ENCODE measurements around the gene ILKAP. TPM values are rescaled to one million over a fixed set of nuclear protein-coding genes. Genes with fewer than 3 reads are reported as not detected.

ILKAP gene
- total and polyA plus RNA-seq, 2 of the 4 experiments (the other 2 are of a cell fraction), result 13.3 to 44.2 TPM

DNA sequence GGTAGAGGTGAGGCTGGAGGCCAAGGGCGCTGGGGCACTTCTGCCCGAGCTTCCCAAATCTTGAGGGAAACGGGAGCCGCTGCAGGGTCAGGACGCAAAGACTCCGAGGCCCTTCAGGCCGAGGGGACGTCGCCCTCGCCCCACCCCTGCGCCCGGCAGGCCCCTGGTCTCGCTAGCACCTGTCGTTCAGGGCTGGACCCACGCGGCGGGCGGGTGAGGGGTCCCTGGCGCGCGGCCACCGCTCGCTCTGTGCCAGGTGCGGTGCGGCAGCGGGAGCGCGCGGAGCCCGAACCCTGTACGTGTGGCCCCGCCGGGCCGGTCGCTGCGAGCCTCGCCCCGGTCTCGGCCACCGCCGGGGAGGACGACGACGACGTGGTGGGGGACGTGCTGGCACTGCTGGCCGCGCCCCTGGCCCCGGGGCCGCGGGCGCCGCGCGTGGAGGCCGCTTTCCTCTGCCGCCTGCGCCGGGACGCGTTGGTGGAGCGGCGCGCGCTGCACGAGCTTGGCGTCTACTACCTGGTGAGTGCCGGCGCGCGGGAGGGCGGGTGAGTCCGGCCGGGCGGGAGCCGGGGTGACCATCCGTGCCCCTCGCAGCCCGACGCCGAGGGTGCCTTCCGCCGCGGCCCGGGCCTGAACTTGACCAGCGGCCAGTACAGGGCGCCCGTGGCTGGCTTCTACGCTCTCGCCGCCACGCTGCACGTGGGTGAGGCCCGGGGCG, 39.9 kb downstream of the ILKAP start (continued):
- TF ChIP-seq RFX5 (IDR thresholded peaks at IDR 0.05; ENCODE audit: low read depth, low read length), result no peak
- TF ChIP-seq, protein P1, sequence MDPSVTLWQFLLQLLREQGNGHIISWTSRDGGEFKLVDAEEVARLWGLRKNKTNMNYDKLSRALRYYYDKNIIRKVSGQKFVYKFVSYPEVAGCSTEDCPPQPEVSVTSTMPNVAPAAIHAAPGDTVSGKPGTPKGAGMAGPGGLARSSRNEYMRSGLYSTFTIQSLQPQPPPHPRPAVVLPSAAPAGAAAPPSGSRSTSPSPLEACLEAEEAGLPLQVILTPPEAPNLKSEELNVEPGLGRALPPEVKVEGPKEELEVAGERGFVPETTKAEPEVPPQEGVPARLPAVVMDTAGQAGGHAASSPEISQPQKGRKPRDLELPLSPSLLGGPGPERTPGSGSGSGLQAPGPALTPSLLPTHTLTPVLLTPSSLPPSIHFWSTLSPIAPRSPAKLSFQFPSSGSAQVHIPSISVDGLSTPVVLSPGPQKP (IDR thresholded peaks at IDR 0.05; ENCODE audit: borderline replicate concordance, low read depth, low read length), result no peak

DNA sequence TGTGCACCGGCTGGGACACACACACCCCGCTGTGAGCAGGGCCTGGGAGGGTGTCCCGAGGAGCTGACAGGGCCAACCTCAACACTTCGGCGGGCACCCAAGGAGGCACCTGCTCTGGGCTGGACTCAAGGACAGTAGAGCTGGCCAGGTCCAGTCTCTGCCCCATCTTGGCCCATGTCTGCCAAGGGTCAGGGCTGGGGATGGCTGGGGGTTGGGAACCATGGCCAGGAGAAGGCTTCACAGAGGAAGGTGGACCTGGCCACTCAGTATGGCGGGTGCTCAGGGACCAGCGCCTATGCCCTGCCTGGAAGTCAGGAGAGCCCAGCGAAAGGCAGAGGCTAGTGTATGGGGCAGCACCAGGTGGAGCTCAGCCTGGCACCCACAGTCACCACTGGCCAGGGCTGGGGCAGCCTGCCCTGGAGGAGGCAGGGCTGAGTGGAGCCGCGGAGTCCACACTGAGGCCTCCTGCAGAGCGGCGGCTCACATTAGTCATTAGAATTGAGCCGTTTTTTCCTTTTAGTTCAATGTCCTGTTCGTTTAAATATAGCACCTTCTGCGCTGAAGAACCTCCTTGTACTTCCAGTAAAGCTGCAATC, 40.6 kb downstream of the ILKAP start:
- Histone ChIP-seq H4K20me1 (ENCODE audit: insufficient read depth, low read length) (no peaks in the 10 kb centered on the region), H2BK15ac (ENCODE audit: low read depth, low read length) (no peak overlapping the region), H2AFZ (replicated peaks; ENCODE audit: low read length, poor library complexity) (peak overlapping the region; percentile 66), H2BK20ac (ENCODE audit: low read depth, low read length) (no peak overlapping the region), H4K5ac (ENCODE audit: low read depth, low read length) (no peak overlapping the region), H3K14ac (replicated peaks; ENCODE audit: low read depth, low read length) (no peak overlapping the region), H2BK120ac (ENCODE audit: low read depth, low read length) (no peak overlapping the region), H4K8ac (ENCODE audit: low read depth in 2 of 2, low read length in 2 of 2) (no peak overlapping the region), H3K9ac (ENCODE audit: low read depth, low read length) (no peak overlapping the region), H4K91ac (ENCODE audit: insufficient read depth, low read depth, low read length) (no peak overlapping the region; the same call in 1 of the 2 replicates), H3K27me3 (ENCODE audit: control insufficient read depth, insufficient read depth, low read length) (peaks cover 2% of the 10 kb centered on the region; the same call in 1 of the 2 replicates), H2AK5ac (ENCODE audit: low read depth, low read length) (peak overlapping the region; percentile 18; the same call in 1 of the 2 replicates), H2AK9ac (replicated peaks; ENCODE audit: low read depth, low read length, poor library complexity) (no peak overlapping the region), H2BK5ac (ENCODE audit: low read depth, low read length, poor library complexity, severe bottlenecking) (no peak overlapping the region), H3K9me3 (ENCODE audit: control insufficient read depth, insufficient read depth, low read length) (no peaks in the 10 kb centered on the region), H3K4me2 (ENCODE audit: low read depth, low read length) (no peak overlapping the region), H3K4ac (ENCODE audit: low read depth, low read length) (no peak overlapping the region), H3K23ac (ENCODE audit: low read depth, low read length) (no peak overlapping the region), H3K79me1 (ENCODE audit: low read depth in 1 of 2, low read length in 2 of 2) (peaks cover 3 to 8% of the 10 kb centered on the region in 2 experiments; a peak in 3 of 4 replicates), H3K4me3 (ENCODE audit: insufficient read depth, low read depth, low read length) (no peak overlapping the region), H3K27ac (ENCODE audit: insufficient read depth, low read length) (no peak overlapping the region), H3K4me1 (ENCODE audit: control insufficient read depth, insufficient read depth, low read length) (peaks cover 21% of the 10 kb centered on the region), H3K9me1 (ENCODE audit: insufficient read depth, low read length) (peaks cover 11% of the 10 kb centered on the region), H3K36me3 (ENCODE audit: control insufficient read depth, insufficient read depth, low read length) (peaks cover 5% of the 10 kb centered on the region; the same call in 1 of the 2 replicates), H3K56ac (ENCODE audit: extremely low read depth, insufficient read depth, low read length) (no peak overlapping the region), H3K18ac (ENCODE audit: low read depth, low read length) (no peak overlapping the region)
- intact Hi-C loops (cut with micrococcal nuclease), result no loop called here
- in situ Hi-C loops (cut with MboI; ENCODE audit: low sequenced_read_pairs), result no loop called here
- no TSS peak for BruUV-seq (replicated peaks)
- DNase-seq (no peak), ATAC-seq (ENCODE audit: low read depth) (no peak)
- CTCF ChIA-PET, result interaction anchor here (0.5 kb wide), 1 partner anchor 12 kb away, joined by 5 read pairs; no protein-coding TSS in a partner anchor
- dilution Hi-C loops (cut with HindIII; ENCODE audit: low sequenced_read_pairs, unreplicated experiment), result no loop called here
- WGBS, 2 experiments (ENCODE audit: extremely low coverage in 2 of 2, insufficient read length in 1 of 2), result 52% methylated on average over 10 of the region's 15 CpGs; no CpG with 5 or more reads in 1 of the 2 experiments
- POLR2A ChIA-PET (ENCODE audit: unreplicated experiment), result no interaction called here
- TF ChIP-seq SMC3 (IDR thresholded peaks at IDR 0.05; ENCODE audit: low read depth, low read length) (no peak), POLR2A (IDR thresholded peaks at IDR 0.05; ENCODE audit: low read depth, low read length) (no peak), MAFK (IDR thresholded peaks at IDR 0.05; ENCODE audit: low read depth, low read length) (no peak), MXI1 (IDR thresholded peaks at IDR 0.05; ENCODE audit: borderline replicate concordance, low read depth, low read length) (no peak), CEBPB (IDR thresholded peaks at IDR 0.05; ENCODE audit: low read depth, low read length) (no peak), RCOR1 (IDR thresholded peaks at IDR 0.05; ENCODE audit: insufficient replicate concordance, low read length) (no peak), NFE2L2 (IDR thresholded peaks at IDR 0.05; ENCODE audit: low read depth, low read length) (no peak), CHD1 (IDR thresholded peaks at IDR 0.05; ENCODE audit: low read depth, low read length) (no peak), RFX5 (IDR thresholded peaks at IDR 0.05; ENCODE audit: low read depth, low read length) (no peak), MAZ (IDR thresholded peaks at IDR 0.05; ENCODE audit: borderline replicate concordance, low read depth, low read length) (no peak), FOS (IDR thresholded peaks at IDR 0.05; ENCODE audit: low read depth, low read length) (no peak)
- TF ChIP-seq, protein P2, sequence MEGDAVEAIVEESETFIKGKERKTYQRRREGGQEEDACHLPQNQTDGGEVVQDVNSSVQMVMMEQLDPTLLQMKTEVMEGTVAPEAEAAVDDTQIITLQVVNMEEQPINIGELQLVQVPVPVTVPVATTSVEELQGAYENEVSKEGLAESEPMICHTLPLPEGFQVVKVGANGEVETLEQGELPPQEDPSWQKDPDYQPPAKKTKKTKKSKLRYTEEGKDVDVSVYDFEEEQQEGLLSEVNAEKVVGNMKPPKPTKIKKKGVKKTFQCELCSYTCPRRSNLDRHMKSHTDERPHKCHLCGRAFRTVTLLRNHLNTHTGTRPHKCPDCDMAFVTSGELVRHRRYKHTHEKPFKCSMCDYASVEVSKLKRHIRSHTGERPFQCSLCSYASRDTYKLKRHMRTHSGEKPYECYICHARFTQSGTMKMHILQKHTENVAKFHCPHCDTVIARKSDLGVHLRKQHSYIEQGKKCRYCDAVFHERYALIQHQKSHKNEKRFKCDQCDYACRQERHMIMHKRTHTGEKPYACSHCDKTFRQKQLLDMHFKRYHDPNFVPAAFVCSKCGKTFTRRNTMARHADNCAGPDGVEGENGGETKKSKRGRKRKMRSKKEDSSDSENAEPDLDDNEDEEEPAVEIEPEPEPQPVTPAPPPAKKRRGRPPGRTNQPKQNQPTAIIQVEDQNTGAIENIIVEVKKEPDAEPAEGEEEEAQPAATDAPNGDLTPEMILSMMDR (conservative IDR thresholded peaks at IDR 0.05; ENCODE audit: low read depth, low read length), result no peak
